Neural crest cell (in vitro differentiated cells): ENCODE data around the gene ITGA7. TPM values are rescaled to one million over a fixed set of nuclear protein-coding genes. Genes with fewer than 3 reads are reported as not detected.

Experiments
- DNase-seq: peaks from one replicate; pipeline ENCODE4 v3.0.0; 2021; ENCODE audit warnings: low read depth, mixed read lengths, low spot score
- H3K27ac Mint-ChIP-seq: one replicate; pipeline ENCODE4 v1.8.0; 2021; ENCODE audit warnings: mild to moderate bottlenecking, mixed read lengths; ENCODE audit not compliant: unreplicated experiment
- H3K27me3 Mint-ChIP-seq: 2 replicates; pipeline ENCODE4 v1.8.0; 2021; ENCODE audit warnings: low read depth, mild to moderate bottlenecking, mixed read lengths
- H3K36me3 Mint-ChIP-seq: 2 replicates; pipeline ENCODE4 v1.8.0; 2021; ENCODE audit warnings: low read depth, mild to moderate bottlenecking, mixed read lengths
- H3K4me1 Mint-ChIP-seq: 2 replicates; pipeline ENCODE4 v1.8.0; 2021; ENCODE audit warnings: mixed read lengths
- H3K4me3 Mint-ChIP-seq: one replicate; pipeline ENCODE4 v1.8.0; 2021; ENCODE audit warnings: mild to moderate bottlenecking, mixed read lengths
- H3K9me3 Mint-ChIP-seq: 2 replicates; pipeline ENCODE4 v1.8.0; 2021; ENCODE audit warnings: mixed read lengths
- total RNA-seq: library from RNA; stranded (reverse); gene quantifications from 2 replicates; pipeline ENCODE4 v1.2.1, GENCODE V29; 2021
- TF ChIP-seq, protein P1 (sequence below): fragments of 200-600 bp; sonication (generic); conservative IDR thresholded peaks from 2 replicates; pipeline ENCODE4 v1.5.0; 2021; ENCODE audit warnings: antibody characterized with exemption, mild to moderate bottlenecking

ITGA7 gene
- total RNA-seq, 1 donor from 2014 or later: 63.7 TPM

GRCh38 chr12:55683676-55684075 lies 24.0 kb downstream of the ITGA7 start:
- H3K36me3 Mint-ChIP-seq: peaks cover 4% of the 10 kb centered on the region
- DNase-seq: no peak
- peaks cover 5% of the 10 kb centered on the region for H3K27me3 Mint-ChIP-seq
- H3K4me1 Mint-ChIP-seq: peaks cover 17% of the 10 kb centered on the region
- H3K9me3 Mint-ChIP-seq: no peaks in the 10 kb centered on the region
- no peak overlapping the region for H3K4me3 Mint-ChIP-seq
- no peak overlapping the region for H3K27ac Mint-ChIP-seq
- TF ChIP-seq, protein P1, sequence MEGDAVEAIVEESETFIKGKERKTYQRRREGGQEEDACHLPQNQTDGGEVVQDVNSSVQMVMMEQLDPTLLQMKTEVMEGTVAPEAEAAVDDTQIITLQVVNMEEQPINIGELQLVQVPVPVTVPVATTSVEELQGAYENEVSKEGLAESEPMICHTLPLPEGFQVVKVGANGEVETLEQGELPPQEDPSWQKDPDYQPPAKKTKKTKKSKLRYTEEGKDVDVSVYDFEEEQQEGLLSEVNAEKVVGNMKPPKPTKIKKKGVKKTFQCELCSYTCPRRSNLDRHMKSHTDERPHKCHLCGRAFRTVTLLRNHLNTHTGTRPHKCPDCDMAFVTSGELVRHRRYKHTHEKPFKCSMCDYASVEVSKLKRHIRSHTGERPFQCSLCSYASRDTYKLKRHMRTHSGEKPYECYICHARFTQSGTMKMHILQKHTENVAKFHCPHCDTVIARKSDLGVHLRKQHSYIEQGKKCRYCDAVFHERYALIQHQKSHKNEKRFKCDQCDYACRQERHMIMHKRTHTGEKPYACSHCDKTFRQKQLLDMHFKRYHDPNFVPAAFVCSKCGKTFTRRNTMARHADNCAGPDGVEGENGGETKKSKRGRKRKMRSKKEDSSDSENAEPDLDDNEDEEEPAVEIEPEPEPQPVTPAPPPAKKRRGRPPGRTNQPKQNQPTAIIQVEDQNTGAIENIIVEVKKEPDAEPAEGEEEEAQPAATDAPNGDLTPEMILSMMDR: no peak

- no peak for DNase-seq
- TF ChIP-seq, protein P1: no peak
- Mint-ChIP-seq H3K36me3 (peaks cover 4% of the 10 kb centered on the region), H3K9me3 (no peaks in the 10 kb centered on the region), H3K4me1 (peaks cover 17% of the 10 kb centered on the region), H3K27ac (no peak overlapping the region), H3K4me3 (no peak overlapping the region), H3K27me3 (peaks cover 5% of the 10 kb centered on the region)
Observed at GRCh38 chr12:55682087-55682796, 25.5 kb downstream of the ITGA7 start.

DNA sequence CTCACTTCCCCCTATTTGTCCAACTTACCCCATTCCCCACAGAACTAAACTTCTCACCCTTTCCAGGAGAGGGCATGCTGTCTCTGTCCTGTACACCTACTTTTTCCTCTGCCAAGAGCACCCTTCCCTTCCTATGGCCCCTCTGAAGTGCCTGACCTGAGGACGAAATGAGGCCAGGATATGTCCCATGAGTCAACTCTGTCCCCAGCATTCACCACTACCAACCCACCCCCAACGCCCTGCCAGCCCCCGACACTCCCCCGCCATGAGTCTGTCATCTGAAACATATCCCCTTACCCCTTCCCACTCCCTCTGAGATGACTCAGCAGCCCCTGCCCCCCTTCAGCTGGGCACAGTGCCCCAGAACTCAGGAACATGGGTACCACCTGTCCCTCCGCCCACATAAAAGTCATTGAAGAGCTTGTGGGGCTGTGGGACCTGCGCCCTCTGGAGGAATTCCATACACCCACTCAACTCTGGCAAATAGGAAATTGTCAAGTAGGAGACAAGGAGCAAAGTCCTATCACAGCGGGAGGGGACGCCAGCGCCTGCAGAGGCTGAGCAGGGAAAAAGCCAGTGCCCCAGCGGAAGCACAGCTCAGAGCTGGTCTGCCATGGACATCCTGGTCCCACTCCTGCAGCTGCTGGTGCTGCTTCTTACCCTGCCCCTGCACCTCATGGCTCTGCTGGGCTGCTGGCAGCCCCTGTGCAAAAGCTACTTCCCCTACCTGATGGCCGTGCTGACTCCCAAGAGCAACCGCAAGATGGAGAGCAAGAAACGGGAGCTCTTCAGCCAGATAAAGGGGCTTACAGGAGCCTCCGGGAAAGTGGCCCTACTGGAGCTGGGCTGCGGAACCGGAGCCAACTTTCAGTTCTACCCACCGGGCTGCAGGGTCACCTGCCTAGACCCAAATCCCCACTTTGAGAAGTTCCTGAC lies 26.3 kb downstream of the ITGA7 start:
- Mint-ChIP-seq H3K4me3 (peak overlapping the region; percentile 69), H3K27ac (no peak overlapping the region), H3K9me3 (no peaks in the 10 kb centered on the region), H3K4me1 (peaks cover 17% of the 10 kb centered on the region), H3K36me3 (no peaks in the 10 kb centered on the region), H3K27me3 (peaks cover 5% of the 10 kb centered on the region)
- TF ChIP-seq, protein P1: peak; percentile 43
- peak; percentile 32 for DNase-seq

DNA sequence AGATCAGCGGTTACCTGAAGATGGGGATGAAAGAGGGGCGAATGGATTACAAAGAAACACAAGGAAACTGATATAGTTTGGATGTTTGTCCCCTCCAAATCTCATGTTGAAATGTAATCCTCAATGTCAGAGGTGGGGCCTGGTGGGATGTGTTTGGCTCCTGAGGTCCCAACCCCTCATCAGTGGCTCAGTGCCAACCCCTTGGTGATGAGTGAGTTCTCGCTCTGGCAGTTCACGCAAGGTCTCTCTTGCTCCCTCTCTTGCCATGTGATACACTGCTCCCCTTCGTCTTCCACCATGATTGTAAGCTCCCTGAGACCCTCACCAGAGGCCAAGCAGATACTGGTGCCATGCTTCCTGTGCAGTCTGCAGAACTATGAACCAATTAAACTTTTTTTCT lies 28.0 kb downstream of the ITGA7 start:
- no peak for DNase-seq
- Mint-ChIP-seq H3K27me3 (peaks cover 7% of the 10 kb centered on the region), H3K4me1 (peaks cover 17% of the 10 kb centered on the region), H3K27ac (no peak overlapping the region), H3K36me3 (no peaks in the 10 kb centered on the region), H3K4me3 (no peak overlapping the region), H3K9me3 (no peaks in the 10 kb centered on the region)
- TF ChIP-seq, protein P1: no peak

GRCh38 chr12:55676707-55677106 lies 31.0 kb downstream of the ITGA7 start:
- TF ChIP-seq, protein P1: no peak
- Mint-ChIP-seq H3K27me3 (peaks cover 7% of the 10 kb centered on the region), H3K27ac (no peak overlapping the region), H3K9me3 (no peaks in the 10 kb centered on the region), H3K36me3 (no peaks in the 10 kb centered on the region), H3K4me1 (peaks cover 10% of the 10 kb centered on the region), H3K4me3 (no peak overlapping the region)
- no peak for DNase-seq
